HG03025 (cell line): ENCODE data around the gene SYK.

Experiments used
- ATAC-seq: cut with Tn5 transposase; IDR thresholded peaks from one replicate; pipeline ENCODE4 v1.9.1; 2021; ENCODE audit warnings: mild to moderate bottlenecking, moderate library complexity; ENCODE audit not compliant: unreplicated experiment, low FRiP score

The SYK gene

GRCh38 chr9:90843525-90843924 is 41.9 kb downstream of the SYK start:
- ATAC-seq: no peak

GRCh38 chr9:90844326-90844725 is 42.7 kb downstream of the SYK start:
- ATAC-seq: no peak

DNA sequence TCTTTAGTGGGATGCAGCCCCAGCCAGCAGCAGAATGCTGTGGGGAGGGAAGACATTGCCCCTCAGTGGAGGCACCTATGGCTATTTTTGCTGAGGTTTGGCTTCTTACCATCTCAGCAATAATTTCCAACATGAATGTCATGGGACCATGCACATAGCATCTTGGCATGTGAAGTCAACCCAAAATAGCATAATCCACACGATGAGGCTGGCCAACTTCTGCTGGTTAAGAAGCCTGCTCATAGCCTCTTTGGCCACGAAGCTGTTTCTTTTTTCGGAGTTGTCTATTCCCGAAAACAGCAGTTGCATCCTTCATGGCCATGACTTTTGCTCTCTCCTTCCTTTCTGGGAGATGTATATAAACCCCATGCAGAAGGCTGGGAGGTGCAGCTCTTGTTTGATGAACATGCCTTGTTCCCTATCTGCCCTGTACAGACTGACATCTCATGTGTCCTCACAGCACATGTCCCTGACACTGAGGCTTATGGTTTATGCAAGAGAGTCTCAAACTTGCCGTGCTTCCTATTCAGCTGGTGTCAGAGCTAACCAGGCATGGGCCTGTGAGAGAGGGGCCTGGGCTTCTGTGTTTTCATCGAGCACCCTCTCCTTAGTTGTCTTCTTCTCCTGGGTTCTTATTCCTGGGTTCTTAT is 45.3 kb downstream of the SYK start:
- ATAC-seq: no peak

DNA sequence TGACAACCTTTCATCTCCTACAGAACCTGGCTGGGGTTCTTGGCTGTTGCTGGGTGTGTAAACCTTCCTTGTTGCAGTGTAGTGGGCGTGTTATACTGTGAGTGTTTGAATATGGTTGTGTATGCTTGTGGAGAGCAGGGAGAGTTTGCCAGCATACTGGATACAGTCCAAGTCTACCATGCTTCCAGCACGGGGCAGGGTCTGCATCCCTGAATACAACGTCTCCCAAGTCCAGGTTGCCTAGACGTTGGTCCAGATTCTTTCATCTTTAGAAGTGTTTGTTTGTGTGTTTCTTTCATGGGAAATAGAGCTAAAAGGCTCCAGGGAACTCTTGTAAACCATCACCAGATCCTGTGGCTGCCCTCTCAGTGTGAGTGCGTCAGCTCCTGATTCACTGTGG is 46.4 kb downstream of the SYK start:
- no peak for ATAC-seq

GRCh38 chr9:90848866-90849265 is 47.2 kb downstream of the SYK start:
- no peak for ATAC-seq

DNA sequence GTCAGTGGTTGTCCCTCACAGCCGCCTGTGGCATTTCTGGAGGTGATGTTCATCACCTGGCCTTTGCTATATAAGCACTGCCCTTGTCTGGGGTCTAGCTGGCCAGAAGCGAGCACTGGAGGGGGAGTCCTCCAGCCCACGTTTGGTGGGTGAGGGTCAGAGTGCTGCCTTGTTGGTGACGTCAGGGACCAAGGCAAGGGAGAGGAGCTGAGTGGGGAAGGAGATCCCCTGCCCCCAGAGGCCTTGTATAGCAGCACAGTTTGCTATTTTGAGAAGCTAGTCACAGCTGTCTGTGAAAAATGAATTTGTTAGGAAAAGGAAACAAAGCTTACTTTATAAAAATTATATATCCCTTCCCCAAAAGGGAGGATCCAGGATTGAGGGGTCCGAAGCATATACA is 49.8 kb downstream of the SYK start:
- no peak for ATAC-seq

DNA sequence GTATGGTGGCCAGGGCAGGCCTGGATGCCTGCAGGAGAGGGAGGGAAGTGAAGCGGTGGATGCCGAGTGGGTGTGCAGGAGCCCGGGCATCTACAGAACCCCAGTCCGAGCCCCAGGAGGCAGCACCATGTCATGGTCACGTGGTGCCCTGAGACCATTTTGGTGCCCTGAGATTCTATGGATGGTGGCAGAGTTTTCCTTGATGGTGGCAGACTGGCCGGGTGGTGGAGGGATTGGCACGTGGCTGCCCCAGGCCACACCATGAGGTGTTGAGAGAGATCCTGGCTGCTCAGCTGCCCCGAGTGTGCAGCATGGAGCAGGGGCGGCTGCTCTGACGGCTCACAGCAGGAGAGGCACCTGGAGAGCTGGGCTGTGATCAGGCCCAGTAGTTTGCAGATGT is 52.3 kb downstream of the SYK start:
- ATAC-seq: no peak

DNA sequence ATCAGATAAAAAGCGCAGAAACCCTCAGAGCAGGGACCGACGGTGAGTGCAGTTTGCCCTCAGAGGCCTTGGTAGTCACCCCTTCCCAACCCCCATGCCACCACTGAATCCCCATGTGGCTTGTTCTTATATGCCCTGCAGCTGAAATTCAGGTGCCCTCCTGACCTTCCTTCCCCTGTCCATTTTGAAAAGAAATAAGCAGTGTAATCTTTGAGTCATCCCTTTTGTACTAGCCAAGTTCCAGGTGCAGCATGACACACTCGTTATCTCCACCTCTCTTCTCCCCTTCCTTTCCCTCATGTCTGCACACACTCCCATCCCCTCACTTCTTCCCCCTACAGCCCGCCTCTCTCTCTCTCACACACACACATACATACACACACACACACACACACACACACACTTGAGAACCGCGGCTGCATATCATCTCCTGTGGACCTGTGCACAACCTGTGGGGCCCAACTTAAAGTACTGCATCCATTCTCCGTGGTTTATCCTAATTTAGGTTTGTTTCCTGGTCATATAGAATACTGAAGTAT is 53.1 kb downstream of the SYK start:
- ATAC-seq: no peak

DNA sequence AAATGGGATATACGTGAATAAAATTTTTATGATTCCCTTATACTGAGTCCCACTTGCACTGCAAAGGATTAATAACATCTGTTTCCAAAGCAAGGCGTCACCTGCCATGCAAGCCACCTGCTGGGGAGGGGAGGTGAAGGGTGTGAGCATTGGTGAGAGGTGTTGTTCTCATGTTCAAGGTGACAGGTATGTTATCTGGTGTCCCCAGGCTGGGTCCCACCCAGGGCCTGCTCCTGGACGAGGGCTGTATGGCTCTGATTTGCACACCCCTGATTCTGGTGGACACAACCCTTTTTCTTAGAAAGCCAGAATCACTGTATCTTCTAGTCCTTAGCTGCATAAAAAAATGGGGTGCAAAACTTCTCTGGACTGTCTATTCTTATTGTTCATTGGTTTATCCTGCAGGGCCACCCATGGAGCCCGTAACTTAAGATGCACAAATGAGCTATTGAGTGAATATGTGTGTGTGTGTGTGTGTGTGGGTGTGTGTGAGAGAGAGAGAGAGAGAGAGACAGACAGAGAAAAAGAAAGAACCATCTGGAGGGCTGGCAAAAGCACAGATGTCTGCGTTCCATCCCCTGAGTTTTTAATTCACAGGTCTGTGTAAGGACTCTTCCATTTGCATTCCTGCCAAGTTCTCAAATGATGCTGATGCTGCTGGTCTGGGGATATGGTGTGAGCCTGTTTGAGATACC is 53.7 kb downstream of the SYK start:
- no peak for ATAC-seq

- no peak for ATAC-seq
Measured at GRCh38 chr9:90857091-90857490, 55.5 kb downstream of the SYK start.

GRCh38 chr9:90857855-90858254 is 56.2 kb downstream of the SYK start:
- ATAC-seq: no peak

GRCh38 chr9:90858457-90858901 is 56.9 kb downstream of the SYK start:
- ATAC-seq: no peak

GRCh38 chr9:90860382-90860781 is 58.8 kb downstream of the SYK start:
- ATAC-seq: no peak

GRCh38 chr9:90860826-90861225 is 59.2 kb downstream of the SYK start:
- ATAC-seq: no peak

DNA sequence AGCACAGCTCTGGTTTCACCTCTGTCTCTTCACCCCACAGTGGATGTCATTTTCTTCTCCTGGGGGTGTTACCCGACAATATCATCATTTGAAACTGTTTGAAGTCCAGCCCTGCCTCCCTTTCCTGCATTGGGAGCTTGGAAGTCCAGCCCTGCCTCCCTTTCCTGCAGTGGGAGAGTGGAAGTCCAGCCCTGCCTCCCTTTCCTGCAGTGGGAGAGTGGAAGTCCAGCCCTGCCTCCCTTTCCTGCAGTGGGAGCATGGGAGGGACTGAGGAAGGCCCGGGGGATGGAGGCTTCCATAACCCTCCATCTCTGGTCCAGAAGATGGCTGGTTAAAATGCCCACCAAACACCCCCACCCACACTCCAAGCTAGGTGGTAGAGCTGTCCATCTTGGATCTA is 59.8 kb downstream of the SYK start:
- no peak for ATAC-seq

DNA sequence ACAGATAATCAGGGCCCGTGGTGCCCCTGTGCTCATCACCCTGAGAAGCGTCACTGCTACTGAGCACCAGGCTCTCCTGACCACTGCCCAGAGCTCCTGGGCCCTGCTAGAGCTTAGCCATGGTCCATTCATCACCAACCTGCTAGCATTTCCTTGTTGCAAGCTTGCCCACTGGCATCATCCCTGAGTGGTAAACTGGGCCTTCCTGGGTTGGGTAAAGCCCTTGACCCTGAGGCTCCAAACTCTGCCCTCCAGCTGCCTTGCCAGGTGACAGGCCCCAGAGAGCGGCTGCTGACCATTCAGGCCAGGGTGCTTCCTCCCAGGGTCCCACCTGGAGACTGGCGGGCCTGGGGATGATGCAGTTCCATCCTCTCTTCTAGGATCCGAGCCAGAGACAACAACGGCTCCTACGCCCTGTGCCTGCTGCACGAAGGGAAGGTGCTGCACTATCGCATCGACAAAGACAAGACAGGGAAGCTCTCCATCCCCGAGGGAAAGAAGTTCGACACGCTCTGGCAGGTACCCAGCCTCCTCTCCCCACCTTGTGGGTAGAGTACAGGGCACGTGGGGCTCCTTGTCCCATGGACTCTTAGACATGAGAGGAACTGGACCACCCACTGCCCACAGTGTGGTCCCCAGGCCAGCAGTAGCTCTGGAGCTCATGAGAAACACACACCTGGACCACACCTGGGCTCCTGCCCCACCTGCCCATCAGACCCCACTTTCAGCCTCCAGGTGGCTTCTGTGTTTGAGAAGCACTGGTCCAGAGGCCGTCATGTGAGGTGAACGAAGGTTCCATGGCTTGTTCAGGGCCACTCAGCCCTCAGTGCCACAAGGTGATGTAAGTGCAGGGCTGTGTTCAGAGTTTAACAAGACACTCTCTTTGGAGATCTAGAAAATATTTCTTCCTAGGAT is 60.5 kb downstream of the SYK start:
- no peak for ATAC-seq

- ATAC-seq: no peak
Measured at GRCh38 chr9:90864779-90865178, 63.2 kb downstream of the SYK start.

DNA sequence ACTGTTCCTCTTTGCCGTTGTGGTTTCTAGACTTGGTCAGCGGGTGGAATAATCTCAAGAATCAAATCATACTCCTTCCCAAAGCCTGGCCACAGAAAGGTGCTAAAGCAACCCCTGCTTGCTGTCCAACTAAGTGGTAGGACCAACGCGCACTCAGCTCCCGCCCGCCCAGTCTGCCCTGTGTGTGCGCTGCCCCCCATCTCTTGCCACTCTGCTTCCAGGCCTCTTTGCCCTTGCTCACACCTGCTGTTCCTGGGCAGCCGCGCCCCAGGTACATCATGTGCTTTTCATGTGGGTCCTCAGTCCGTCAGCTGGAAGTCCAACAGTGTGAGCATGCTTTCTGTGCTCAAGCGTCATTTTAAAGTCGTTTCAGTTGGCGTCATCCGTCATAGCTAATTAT is 65.5 kb downstream of the SYK start:
- no peak for ATAC-seq

DNA sequence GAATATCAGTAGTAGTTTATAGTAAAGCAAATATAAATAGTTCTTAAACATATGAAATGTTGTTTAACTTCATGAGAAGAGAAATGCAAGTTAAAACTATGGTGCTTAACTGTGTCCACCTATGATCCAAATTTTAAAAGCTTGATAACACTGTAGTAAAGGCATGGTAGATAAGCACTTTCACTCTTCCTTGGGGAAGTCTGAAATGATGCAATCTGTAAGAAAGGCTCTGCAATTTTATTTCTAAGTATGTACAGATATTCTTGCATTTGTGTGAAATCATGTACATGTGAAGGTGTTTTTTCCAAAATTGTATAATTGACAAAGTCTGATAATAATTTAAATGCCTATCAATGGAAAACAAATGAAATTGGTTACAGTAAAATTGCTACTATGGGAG is 66.9 kb downstream of the SYK start:
- no peak for ATAC-seq

DNA sequence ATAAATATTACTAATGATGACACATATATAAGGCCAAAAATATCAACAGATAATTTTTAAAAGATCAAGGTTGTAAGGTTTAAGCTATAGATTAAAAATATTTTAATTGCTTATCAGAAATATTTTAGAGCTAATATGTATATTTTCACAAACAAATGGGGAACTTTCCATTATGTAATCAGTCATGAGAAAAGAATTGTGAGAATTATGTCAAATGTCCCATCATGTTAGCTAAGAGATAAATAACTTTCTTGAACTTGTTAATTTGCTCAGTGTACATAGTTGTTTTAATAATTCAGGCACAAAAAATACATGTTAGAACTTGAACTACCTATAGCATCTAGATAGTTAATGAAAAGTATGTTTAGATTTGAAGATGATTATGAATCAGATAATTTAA is 67.7 kb downstream of the SYK start:
- no peak for ATAC-seq
